GM21526 (cell line): ENCODE measurements around the gene FGD4.
"Not testable (repeated sequence)": the region's sequence is repeated elsewhere in the genome, so short reads cannot be mapped to it uniquely, and the experiment has no call there.

ENCODE experiments used
- ATAC-seq: cut with Tn5 transposase; IDR thresholded peaks from one replicate; pipeline ENCODE4 v1.9.1; 2021; ENCODE audit warnings: moderate library complexity; ENCODE audit not compliant: unreplicated experiment, low FRiP score

Gene FGD4

DNA sequence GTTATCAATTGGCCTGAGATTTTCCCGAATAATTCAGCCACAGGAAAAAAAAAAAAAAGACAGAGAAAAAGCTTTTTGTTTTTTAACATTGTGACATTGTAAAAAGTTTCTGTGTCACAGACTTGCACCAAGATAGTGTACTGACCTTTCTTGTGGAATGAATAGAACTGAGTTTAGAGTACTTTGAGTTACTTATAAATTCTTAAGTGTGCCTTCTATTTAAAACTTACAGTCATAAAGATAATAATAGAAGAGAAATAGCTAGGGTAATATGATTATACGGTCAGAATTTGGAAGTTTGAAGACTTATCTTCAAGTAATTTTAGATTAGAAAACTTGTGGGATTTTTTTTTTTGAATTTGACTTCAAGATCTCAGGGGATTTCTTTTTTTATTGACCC lies 88.8 kb downstream of the FGD4 start:
- no peak for ATAC-seq

DNA sequence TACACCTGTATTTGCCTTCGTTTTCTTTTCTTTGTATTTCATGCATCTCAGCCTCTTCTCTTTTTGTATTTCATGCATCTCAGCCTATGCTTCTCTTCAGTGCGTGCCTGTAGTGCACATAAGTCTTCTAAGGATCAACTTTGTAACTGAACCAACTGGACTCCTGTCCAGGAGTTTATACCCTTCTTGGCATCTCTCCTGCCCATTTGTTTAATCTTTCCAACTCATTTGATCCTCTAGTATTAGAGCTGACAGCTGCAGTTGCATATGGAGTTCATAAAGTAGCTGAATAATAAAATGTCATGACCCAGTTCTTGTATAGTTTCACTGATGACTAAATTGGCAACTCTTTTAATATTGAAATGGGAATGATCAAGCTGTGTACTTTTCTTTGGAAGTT lies 89.7 kb downstream of the FGD4 start:
- no peak for ATAC-seq

DNA sequence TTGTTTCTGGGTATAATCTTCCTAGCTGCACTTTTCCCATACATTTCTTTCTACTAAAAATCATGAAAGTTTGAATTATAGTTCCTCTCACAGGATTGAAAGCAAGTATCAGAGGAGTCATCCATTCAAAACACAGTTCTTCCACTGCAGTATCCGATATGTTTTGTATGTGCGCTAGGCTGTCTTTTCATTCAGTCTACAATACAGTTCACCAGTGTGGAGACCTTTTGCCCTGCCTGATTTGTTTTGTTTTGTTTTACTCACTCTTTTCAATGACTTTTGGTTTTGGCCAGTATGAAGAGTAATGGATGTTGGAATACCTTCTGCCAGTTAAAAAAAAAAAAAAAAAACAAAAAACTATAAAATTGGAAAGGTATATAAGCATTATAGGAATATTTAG lies 91.4 kb downstream of the FGD4 start:
- ATAC-seq, result no peak

DNA sequence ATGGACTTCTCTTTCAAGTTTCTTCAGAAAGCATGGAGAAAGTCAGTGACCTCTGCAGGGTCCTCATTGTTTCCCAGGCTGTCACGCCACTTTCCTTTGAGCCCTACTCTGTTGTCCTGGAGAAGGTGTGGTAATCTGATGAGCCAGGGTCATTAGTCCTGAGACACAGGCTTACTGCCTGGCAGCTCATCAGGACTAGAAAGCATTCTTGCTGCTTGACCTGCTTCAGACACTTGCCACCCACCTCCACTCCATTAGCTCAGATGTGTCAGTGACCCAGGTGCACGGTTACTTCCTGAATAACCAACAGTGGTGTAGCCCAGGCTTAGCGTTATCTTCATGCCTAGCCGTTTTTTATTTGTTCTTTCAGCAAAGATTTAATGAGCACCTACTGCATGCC lies 93.9 kb downstream of the FGD4 start:
- ATAC-seq, result no peak

DNA sequence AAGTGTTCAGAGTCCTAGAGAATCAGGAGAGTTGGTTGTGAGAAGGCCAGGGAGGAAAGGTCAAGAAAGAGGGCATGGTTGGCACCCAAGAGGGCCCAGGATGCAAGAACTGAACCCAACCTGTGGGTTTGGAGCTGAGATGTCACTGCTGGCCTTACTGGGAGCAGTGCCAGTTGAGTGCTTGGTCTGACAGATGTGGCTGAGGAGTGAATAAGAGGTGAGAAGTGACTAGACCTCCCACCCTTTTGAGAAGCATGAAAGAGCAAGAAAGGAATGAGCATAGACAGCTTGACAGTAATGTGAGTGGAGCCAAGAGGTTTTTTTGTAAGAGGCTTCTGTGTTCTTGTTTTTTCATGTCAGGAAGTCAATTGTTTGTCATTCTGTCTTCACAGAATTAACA lies 95.3 kb downstream of the FGD4 start:
- ATAC-seq, result no peak

DNA sequence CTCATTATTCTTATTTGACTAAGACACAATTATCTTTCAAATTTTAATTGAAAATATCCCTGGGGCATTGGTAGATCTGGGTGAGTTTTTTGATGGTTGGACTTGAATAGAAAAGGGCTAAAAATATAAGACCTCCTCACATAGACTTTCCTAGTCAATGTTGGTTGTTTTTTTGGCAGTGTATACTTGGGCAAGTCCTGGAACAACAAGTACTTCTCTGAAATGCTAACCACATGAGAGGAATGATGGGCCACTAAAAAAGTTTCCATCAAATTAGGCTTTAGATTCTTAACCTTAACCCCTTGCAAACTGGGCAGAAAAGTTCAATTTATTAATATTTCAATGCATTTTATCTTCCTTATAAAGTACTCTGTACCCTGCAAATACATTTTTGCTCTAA lies 97.6 kb downstream of the FGD4 start:
- no peak for ATAC-seq

DNA sequence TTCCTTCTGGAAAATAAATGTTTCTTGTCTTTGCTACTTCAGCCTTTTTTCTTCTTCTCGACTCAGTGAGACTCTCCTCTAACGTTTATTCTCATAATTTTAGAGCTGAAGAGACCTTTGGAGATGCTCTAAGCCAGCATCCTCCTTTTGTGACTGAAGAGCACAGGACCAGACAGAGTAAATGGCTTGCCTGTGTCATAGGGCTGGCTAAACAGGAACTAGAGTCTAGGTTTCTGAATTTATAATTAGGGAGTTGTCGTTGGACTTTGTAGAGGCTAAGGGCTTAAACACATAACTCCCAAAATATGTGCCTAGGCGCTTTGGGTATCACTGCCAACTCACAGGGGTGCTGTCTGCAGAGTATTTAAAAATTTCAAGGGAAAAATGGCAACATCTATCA lies 98.5 kb downstream of the FGD4 start:
- ATAC-seq, result no peak

DNA sequence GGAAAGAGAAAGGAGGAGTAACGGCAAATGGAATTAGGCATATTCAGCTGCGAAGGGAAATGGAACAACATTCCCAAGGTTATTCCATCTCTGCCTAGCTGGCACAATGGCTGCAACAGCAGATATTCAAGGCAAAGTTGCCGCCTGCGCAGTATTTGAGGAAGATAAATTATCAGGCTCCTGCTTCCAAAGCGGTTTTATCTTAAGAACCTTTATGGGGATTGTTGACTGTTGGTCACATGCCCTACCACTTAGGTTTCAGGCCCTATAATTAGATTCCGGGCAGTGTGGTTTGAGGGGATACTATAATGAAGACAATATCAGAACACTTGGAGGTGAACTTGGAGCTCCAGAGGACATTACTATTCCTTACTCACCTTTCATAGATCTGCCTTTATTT lies 99.7 kb downstream of the FGD4 start:
- ATAC-seq, result no peak

DNA sequence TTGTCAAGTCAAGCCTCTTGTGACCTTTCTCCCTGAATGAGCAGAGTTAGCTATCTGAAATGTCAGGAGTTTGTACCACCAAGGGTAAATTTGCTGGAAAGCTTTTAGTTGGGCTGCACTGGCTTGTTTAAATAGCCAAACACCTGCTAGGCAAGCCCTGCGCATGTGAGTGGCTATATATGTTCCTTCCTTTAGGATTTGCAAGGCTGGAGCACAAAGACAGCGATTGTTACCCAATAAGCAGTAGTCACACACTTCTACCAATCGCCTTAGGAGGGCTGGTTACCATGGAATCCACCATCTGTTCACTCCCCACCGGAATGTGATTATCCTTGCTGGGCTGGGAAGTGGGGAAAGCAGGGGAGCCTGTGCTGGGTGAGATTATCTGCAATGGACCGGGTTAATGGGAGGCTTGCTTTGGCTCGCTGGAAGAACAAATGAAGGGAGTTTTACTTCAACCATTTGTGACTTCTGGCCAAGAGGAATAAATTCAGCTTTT lies 102.5 kb downstream of the FGD4 start:
- no peak for ATAC-seq

DNA sequence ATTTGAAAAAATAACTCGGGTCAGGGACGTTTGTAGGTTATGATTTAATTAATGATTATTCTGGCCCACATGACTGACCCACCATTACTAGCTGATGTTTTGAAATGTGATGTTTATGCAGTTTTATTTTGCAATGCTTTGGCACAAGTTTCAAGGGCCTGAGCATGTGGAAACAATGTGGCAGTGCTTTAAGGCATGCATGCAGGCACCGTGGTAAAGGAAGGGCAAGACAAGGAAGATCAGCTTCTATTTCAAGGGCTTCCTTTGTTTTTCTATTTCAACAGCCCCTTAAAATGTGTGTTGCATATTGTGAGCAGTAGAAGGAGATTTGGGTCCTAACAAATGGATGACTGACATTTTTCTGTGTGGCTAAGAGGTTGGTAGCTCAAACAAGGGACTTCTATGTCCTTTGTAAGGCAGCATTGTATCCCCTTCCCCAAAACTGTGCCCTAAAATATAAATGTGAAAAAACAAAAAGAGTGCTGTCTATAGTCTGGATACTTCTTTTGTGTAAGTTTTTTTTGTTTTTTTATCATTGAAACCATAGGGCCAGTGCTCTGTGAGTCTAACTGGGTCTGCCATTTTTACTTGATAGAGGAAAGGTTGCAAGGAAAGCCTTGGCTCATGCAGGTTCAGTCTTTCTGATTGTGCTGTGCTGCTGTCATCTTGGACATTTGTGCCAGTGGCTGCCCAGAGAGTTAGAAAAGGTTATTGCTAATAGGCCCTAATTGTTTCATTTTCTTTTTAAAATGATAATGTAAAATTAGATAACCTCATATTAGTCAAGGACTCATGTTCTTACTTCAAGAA lies 103.5 kb downstream of the FGD4 start:
- ATAC-seq, result no peak

DNA sequence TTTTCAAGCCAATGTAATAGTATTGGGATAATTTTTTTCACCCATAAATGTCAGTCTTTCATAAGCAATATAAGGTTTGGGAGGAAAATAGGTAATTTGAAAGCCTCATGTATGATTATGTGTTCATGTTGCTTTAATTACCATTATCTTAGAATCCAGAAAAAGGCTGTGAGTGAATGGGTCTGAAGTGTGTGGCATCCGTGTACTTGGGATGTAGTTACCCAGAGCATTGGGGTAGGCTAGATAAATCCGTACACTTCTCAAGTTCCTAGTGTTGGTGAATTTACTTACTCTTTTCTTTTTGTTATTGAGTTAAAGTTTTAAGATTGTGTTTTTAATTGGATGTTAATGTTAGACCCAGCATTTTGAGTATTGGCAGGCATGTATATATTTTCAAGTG lies 104.4 kb downstream of the FGD4 start:
- no peak for ATAC-seq

DNA sequence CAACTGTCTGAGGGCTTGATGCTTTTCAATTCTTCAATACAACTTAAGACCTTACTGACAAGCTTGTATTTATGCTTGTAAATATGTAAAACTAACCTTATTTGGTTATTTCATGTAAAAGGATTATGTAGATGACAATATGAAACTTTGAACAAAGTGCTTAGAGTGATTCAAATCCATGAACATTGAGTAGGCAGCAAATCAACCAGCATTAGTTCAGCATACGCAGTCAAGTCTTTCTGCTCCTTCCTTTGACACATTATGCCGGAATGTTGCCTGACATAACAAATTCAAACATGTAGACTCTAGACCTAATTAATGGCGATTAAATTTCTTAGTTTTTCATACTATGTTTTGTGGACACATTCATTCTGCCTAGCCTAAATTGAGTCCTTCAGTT lies 105.2 kb downstream of the FGD4 start:
- no peak for ATAC-seq

DNA sequence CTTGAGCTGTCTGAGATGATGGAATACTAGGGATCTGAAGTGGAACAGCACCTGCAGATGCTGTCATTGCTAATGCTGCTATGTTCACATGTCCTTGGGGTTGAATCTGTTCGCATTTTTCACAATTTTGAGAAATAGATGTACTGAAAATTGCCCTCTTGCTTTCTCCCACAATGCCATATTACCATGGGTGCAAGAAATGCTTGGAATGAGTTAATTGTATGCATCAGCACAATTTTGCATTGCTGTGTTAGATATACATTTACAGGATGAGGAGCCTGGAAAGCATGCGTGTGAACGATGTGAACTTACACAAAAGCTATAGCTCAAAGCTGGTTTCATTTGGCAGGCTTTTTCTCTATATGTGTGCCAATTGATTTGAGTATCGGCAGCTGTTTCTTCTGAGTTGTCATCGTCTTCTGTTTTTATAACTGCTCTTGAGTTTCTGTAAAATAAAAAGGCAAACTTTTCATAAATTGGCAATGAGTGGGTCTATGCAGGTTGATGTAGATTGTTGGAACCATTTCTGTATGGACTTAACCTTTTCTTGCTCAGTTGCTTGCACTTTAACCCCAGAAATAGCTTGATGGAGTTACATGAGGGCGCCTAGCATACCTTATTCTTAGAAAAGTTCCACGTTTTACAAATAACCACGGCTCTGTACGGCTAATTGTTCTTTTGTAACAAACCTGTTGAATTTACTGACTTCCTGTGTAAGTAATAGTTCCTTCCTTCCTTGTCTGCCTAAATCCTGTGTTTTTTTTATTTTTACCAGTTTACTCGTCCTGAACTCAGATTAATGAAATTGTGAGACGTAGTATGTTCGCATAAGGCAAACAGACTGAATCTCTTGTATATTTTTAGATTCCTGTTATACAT lies 105.9 kb downstream of the FGD4 start:
- no peak for ATAC-seq

DNA sequence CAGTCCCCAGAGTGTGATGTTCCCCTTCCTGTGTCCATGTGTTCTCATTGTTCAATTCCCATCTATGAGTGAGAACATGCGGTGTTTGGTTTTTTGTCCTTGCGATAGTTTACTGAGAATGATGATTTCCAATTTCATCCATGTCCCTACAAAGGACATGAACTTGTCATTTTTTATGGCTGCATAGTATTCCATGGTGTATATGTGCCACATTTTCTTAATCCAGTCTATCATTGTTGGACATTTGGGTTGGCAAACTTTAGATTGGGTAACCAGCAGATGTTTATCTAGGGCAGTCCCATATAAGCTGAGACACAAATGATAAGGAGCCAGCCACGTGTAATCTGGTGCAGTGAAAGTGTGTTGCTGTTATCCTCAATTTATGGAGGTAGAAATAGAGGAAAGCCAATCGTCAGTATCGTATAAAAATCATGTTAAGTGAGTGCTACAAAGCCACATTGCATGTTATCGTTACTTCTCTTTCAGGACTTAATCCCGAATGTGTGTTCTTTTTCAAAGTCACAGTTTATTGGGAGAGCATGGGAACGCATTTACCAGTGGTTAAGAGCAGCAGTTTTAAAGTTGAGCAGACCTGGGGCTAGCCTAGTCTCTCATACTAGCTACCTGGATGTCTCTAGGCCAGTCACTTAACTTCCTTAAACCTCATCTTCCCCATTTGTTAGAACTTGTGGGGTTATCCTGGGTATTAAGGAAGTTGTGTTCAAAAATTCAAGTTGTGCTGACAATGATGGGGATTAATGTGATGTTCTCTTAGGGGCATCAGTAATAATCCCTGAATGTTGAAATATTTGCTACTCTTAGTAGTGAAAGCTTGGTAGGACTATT lies 108.0 kb downstream of the FGD4 start:
- ATAC-seq, result not testable (repeated sequence)

DNA sequence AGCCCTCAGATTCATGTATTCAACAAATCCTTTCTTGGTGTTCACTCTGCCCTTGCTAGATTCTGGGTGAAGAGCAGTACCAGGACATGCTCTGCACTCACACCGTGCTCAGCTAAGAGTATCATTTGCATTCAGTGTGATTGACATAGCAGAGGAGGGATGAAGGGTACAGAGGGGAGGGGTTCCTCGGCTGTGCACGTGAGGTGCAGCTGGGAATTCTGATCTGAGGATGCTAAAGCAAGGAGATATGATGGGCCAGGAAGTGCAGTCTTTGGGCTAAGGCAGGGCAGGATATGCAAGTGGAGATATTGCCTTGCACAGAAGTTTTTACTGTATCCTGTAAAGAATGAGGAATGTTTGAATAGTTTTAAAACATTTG lies 108.6 kb downstream of the FGD4 start:
- ATAC-seq, result no peak

DNA sequence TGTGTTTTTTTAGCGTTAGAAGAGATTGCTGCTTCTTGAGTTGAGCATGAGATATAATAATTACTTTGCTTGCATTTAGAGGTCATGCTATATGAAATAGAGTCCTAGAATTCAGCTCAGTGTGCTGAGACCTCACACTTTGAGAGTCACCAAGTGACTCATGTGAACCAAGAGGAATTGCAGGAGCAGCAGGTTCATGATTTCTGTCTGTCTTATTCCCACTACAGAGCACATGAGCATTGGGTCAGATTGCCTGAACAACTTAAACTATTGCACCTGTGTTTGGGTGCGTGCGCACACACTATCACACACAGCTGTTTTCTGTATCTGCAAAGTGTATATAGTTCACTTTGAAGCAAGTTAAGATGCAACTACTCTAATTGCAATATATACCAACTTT lies 109.3 kb downstream of the FGD4 start:
- ATAC-seq, result no peak

DNA sequence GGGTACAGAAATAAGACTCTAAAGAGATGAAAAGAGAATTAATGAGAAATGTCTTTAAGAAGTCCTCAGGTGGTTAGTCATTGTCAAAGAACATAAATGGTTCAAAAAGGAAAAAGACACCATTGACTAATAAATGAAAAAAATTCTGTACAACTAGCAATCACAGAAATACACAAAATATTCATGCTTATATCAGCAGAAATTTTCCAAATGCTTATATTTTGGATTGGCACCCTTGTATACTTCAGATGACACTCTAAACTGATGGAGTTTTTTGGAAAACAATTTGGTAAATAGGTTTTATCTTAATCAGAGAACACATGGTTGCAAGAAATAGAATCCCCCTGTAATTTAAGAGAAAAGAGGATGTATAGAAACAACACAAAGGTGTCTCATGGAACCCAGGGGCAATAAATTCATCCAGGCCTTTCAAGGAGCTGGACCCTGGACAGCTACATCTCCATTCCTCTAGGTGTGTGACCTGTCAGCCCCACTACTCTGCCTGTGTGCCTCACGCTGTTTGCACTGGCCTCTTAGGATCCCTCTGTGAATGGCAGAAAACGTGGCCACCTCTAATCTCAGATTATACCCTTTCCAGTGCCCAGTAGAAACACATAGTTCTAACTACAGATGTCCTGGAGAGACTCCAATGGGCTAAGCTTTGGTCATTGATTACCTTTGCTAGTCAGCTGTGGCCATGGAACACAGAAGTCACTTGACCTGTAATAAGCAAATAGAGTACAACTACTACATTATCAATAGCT lies 110.2 kb downstream of the FGD4 start:
- no peak for ATAC-seq

DNA sequence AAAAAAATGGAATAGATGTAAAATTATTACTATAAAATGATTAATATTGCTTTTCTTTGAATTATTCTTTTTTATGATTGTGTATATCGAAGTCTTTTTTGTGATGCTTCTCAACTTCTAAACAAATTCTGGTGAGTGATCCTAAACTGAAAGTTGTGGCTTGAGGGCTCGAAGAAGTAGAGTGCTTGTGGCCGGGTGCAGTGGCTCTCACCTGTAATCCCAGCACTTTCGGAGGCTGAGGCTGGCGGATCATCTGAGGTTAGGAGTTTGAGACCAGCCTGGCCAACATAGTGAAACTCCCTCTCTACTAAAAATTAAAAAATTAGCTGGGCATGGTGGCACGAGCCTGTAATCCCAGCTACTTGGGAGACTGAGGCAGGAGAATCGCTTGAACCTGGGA lies 112.6 kb downstream of the FGD4 start:
- ATAC-seq, result not testable (repeated sequence)

DNA sequence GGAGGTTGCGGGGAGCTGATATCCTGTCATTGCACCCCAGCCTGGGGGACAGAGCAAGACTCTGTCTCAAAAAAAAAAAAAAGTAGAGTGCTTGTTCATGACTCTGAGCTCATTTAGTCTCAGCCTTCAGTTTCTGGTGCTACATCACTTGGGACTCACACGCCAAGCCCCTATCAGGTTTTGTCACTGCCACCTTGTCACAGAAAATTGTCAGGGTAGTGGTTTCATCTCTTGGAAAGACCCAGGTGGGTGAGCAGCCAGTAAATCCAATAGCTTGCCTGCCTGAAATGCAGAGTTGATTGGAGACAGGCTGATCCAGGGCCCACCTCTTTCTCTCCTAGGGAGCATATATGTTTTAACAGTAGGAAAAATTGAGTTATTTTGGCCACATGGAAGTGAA lies 113.0 kb downstream of the FGD4 start:
- ATAC-seq, result no peak

DNA sequence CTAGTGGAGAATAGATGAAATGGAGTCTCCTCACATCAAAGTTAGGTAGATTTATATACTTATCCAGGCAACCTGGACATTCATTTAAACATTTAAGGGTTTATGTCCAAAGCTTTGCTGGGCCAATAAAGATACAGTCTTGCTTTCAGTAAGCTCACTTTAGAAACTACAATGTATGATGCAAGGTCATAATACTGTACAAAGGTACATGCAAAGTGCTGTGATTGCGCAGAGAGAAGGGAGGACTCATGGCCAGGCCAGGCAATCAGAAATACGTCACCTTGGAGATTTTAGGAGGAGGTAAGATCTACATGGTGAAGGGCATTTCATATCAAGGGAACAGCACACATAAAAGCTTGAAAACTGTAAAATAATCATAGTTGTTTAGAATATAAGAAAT lies 113.6 kb downstream of the FGD4 start:
- no peak for ATAC-seq
